Left ventricle myocardium inferior (tissue), 1 donor: ENCODE results near the gene PLPP1. TPM values are rescaled to one million over a fixed set of nuclear protein-coding genes. Genes with fewer than 3 reads are reported as not detected.

Experiments
- DNase-seq: peaks from one replicate; pipeline ENCODE4 v3.0.0-alpha.2; 2020
- H3K27ac ChIP-seq: fragments of 200-600 bp; replicated peaks from 2 replicates; pipeline ENCODE4 v1.8.0; 2021
- H3K27me3 ChIP-seq: fragments of 200-600 bp; 2 replicates; pipeline ENCODE4 v1.8.0; 2021; ENCODE audit warnings: low read depth
- H3K36me3 ChIP-seq: fragments of 200-600 bp; 2 replicates; pipeline ENCODE4 v1.8.0; 2021
- H3K4me1 ChIP-seq: fragments of 200-600 bp; 2 replicates; pipeline ENCODE4 v1.8.0; 2021
- H3K4me3 ChIP-seq: fragments of 200-600 bp; 2 replicates; pipeline ENCODE4 v1.8.0; 2021; ENCODE audit warnings: mild to moderate bottlenecking, moderate library complexity
- H3K9me3 ChIP-seq: fragments of 200-600 bp; replicated peaks from 2 replicates; pipeline ENCODE4 v1.8.0; 2021
- intact Hi-C: fragments of 100-400 bp; cut with micrococcal nuclease; formaldehyde crosslinking; loops from one replicate; pipeline ENCODE4 v1.11.0; 2022
- total RNA-seq: library from RNA; stranded (reverse); fragmentation: NEBNext Ultra II Directional; extraction: Animal tissue kit (Norgen Biotek cat#: 25700); gene quantifications from one replicate; pipeline ENCODE4 v1.2.1, GENCODE V29; 2021
- TF ChIP-seq, protein P1 (sequence below): fragments of 200-600 bp; IDR thresholded peaks from 2 replicates; pipeline ENCODE4 v1.8.0; 2021; ENCODE audit warnings: antibody characterized with exemption, mild to moderate bottlenecking, borderline replicate concordance
- donor health status: DM: no; HTN: yes; CAD: no; lungs with severe emphysema.

Gene PLPP1
- total RNA-seq, 1 donor from 2014 or later, result 72.6 TPM

DNA sequence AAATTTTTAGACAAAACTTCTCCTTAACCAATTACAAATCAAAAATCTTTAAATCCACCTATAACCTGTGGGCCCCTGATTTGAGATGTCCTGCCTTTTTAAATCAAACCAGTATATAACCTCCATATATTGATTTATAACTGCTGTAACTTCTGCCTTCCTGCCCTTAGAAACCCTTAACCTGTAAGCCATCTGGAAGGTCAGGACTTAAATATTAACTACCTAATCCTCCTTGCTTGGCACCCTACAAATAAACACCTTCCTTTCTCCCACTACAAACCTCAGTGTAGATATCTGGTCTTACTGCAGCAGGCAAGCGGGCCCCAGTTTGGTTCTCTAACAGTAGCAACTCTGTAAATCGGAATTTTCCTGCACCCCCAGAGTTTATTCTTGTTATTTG is 143.1 kb downstream of the PLPP1 start:
- intact Hi-C loops, result no loop called here
- Histone ChIP-seq H3K27me3 (no peaks in the 10 kb centered on the region), H3K4me1 (peaks cover 21% of the 10 kb centered on the region), H3K27ac (no peak overlapping the region), H3K4me3 (no peak overlapping the region), H3K9me3 (peaks cover 12% of the 10 kb centered on the region), H3K36me3 (peaks cover 46% of the 10 kb centered on the region)
- TF ChIP-seq, protein P1, sequence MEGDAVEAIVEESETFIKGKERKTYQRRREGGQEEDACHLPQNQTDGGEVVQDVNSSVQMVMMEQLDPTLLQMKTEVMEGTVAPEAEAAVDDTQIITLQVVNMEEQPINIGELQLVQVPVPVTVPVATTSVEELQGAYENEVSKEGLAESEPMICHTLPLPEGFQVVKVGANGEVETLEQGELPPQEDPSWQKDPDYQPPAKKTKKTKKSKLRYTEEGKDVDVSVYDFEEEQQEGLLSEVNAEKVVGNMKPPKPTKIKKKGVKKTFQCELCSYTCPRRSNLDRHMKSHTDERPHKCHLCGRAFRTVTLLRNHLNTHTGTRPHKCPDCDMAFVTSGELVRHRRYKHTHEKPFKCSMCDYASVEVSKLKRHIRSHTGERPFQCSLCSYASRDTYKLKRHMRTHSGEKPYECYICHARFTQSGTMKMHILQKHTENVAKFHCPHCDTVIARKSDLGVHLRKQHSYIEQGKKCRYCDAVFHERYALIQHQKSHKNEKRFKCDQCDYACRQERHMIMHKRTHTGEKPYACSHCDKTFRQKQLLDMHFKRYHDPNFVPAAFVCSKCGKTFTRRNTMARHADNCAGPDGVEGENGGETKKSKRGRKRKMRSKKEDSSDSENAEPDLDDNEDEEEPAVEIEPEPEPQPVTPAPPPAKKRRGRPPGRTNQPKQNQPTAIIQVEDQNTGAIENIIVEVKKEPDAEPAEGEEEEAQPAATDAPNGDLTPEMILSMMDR, result no peak
- no peak for DNase-seq

DNA sequence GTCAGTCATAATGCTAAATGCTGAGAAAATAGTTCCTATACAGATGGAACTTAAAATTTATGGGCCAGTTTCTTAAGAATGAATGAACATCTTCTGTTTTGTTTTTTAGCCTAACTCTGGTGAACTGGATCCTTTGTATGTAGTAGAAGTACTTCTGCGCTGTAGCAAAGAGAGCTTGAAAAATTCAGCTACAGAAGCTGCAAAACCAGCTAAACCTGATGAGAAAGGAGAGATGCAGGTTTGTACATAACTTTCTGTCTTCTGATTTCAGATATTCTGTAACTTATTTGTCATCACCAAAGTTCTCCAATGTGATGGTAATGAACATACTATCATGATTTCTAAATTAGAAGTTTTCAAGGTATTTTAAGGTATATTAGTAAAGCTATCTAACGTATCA is 146.9 kb downstream of the PLPP1 start:
- Histone ChIP-seq H3K9me3 (peaks cover 24% of the 10 kb centered on the region), H3K27me3 (no peaks in the 10 kb centered on the region), H3K27ac (no peak overlapping the region), H3K36me3 (peaks cover 63% of the 10 kb centered on the region), H3K4me1 (peaks cover 22% of the 10 kb centered on the region), H3K4me3 (no peak overlapping the region)
- TF ChIP-seq, protein P1, result no peak
- intact Hi-C loops, result no loop called here
- no peak for DNase-seq

DNA sequence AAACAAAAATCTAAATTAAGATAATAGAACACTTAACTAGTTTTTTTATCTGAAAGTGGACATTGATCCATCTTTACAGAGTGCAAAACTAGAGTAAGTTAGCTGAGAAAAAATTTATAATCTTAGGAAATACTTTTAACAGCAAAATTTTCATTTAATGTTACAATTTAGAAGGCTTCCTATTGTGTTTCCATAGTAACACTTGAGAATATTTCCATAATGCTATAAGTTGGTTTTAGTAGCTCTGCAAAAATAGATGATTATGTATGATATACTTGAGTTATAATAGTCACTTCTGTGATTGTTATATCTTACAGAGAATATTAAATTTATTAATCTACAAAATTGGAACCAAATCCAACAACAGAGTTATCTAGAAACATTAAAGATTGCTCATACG is 148.4 kb downstream of the PLPP1 start:
- Histone ChIP-seq H3K4me3 (no peak overlapping the region), H3K27ac (no peak overlapping the region), H3K4me1 (peaks cover 22% of the 10 kb centered on the region), H3K9me3 (peaks cover 27% of the 10 kb centered on the region), H3K36me3 (peaks cover 55% of the 10 kb centered on the region), H3K27me3 (no peaks in the 10 kb centered on the region)
- intact Hi-C loops, result no loop called here
- no peak for DNase-seq
- TF ChIP-seq, protein P1, result no peak

GRCh38 chr5:55385846-55386245 is 148.9 kb downstream of the PLPP1 start:
- Histone ChIP-seq H3K4me3 (no peak overlapping the region), H3K9me3 (peaks cover 27% of the 10 kb centered on the region), H3K27me3 (no peaks in the 10 kb centered on the region), H3K27ac (no peak overlapping the region), H3K4me1 (peaks cover 22% of the 10 kb centered on the region), H3K36me3 (peaks cover 58% of the 10 kb centered on the region)
- intact Hi-C loops, result no loop called here
- TF ChIP-seq, protein P1, result no peak
- no peak for DNase-seq

DNA sequence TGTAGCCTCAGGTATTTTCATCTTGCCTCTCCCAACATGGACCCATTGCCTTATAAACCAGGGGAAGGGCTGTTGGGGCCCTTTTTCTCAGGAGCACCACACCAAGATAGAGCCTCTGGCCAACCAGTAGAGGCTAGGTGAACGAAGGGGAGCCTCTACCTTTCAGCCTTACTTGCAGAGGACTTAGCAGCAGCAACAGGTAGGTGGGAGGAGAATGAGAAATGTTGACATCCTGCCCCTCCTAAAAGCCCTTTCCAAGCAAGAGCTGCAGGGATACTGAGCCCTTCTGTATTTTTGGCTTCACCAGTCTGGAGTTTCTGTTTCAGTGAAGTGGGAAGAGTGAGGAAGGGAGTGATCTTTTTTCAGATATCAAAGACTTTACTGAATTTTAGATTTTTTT is 149.5 kb downstream of the PLPP1 start:
- Histone ChIP-seq H3K4me3 (no peak overlapping the region), H3K36me3 (peaks cover 64% of the 10 kb centered on the region), H3K27ac (no peak overlapping the region), H3K9me3 (peaks cover 27% of the 10 kb centered on the region), H3K27me3 (no peaks in the 10 kb centered on the region), H3K4me1 (peaks cover 18% of the 10 kb centered on the region)
- TF ChIP-seq, protein P1, result no peak
- intact Hi-C loops, result no loop called here
- DNase-seq, result no peak

DNA sequence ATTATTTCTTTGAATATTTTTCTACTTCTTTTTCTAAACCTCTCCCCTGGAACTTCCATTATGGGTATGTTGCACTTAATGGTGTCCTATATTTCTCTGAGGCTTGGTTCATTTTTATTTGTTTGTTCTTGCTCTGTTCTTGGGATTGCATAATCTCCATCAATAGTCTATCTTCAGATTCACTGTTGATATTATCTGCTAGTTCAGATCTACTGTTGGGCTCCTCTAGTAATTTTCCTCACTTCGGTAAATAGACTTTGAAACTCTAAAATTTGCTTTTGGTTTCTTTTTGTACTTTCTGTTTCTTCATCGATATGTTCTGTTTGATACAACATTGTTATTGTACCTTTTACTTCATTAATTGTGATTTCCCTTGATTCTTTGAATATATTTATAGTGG is 150.7 kb downstream of the PLPP1 start:
- Histone ChIP-seq H3K36me3 (peaks cover 72% of the 10 kb centered on the region), H3K4me1 (peaks cover 6% of the 10 kb centered on the region), H3K27me3 (no peaks in the 10 kb centered on the region), H3K9me3 (peaks cover 27% of the 10 kb centered on the region), H3K4me3 (no peak overlapping the region), H3K27ac (no peak overlapping the region)
- TF ChIP-seq, protein P1, result no peak
- intact Hi-C loops, result no loop called here
- DNase-seq, result no peak
